Stimulated activated CD8-positive, alpha-beta memory T cell treated with anti-CD3 and anti-CD28 coated beads, Interleukin-15, amount 100 ng/mL, for 24 hours (primary cell): Measurements from ENCODE around the gene TMC3.

Experiments used
- DNase-seq: peaks from one replicate; pipeline ENCODE4 v3.0.0-alpha.2; 2020; ENCODE audit warnings: low read depth

TMC3 gene

GRCh38 chr15:81322676-81323253 is 51.2 kb downstream of the TMC3 start:
- DNase-seq = no peak

GRCh38 chr15:81321667-81322066 is 52.3 kb downstream of the TMC3 start:
- no peak for DNase-seq

GRCh38 chr15:81317642-81318017 is 56.4 kb downstream of the TMC3 start:
- DNase-seq = no peak

GRCh38 chr15:81316267-81316666 is 57.7 kb downstream of the TMC3 start:
- DNase-seq = no peak

GRCh38 chr15:81315452-81316175 is 58.4 kb downstream of the TMC3 start:
- DNase-seq = no peak

- DNase-seq = no peak
Measured at GRCh38 chr15:81314378-81314777, 59.6 kb downstream of the TMC3 start.

GRCh38 chr15:81313686-81314085 is 60.3 kb downstream of the TMC3 start:
- DNase-seq = no peak

- DNase-seq = no peak
Measured at GRCh38 chr15:81312790-81313543, 61.0 kb downstream of the TMC3 start.

GRCh38 chr15:81311752-81312464 is 62.1 kb downstream of the TMC3 start:
- no peak for DNase-seq

GRCh38 chr15:81310480-81310879 is 63.5 kb downstream of the TMC3 start:
- DNase-seq = no peak

GRCh38 chr15:81309647-81310450 is 64.2 kb downstream of the TMC3 start:
- DNase-seq = no peak

GRCh38 chr15:81308260-81308659 is 65.8 kb downstream of the TMC3 start:
- no peak for DNase-seq

- DNase-seq = no peak
Measured at GRCh38 chr15:81304226-81304625, 69.8 kb downstream of the TMC3 start.

- DNase-seq = no peak
Measured at GRCh38 chr15:81303244-81304225, 70.5 kb downstream of the TMC3 start.

GRCh38 chr15:81302701-81303109 is 71.3 kb downstream of the TMC3 start:
- no peak for DNase-seq

GRCh38 chr15:81301815-81302399 is 72.1 kb downstream of the TMC3 start:
- no peak for DNase-seq

GRCh38 chr15:81301385-81301784 is 72.6 kb downstream of the TMC3 start:
- no peak for DNase-seq

- no peak for DNase-seq
Measured at GRCh38 chr15:81299630-81300273, 74.3 kb downstream of the TMC3 start.

- DNase-seq = no peak
Measured at GRCh38 chr15:81299156-81299555, 74.9 kb downstream of the TMC3 start.

GRCh38 chr15:81298611-81299010 is 75.4 kb downstream of the TMC3 start:
- DNase-seq = no peak
